Measurements from ENCODE around the gene S100A16.
A peak's percentile ranks its signal among the peaks of the same experiment; 100 is the strongest.

The S100A16 gene

GRCh38 chr1:153573351-153573750 lies 39.6 kb downstream of the S100A16 start:
- Histone ChIP-seq H3K4me3 (no peak overlapping the region), H3K27ac (peak overlapping the region; percentile 64 to 82)
- DNase-seq (ENCODE audit: low spot score): no peak
- TF ChIP-seq CTCF (IDR thresholded peaks at IDR 0.05): no peak

- H3K4me3 ChIP-seq: no peak overlapping the region
- peak; percentile 88 for DNase-seq (ENCODE audit: low spot score)
- H3K27ac ChIP-seq: peak overlapping the region; percentile 64 to 82
- TF ChIP-seq CTCF (IDR thresholded peaks at IDR 0.05): peak; percentile 77
These were observed 40.3 kb downstream of the S100A16 start for GRCh38 chr1:153572569-153573015.

GRCh38 chr1:153571706-153572105 lies 41.2 kb downstream of the S100A16 start:
- no peak for TF ChIP-seq CTCF (IDR thresholded peaks at IDR 0.05)
- DNase-seq (ENCODE audit: low spot score): no peak
- Histone ChIP-seq H3K27ac (peak overlapping the region; percentile 64 to 82), H3K4me3 (no peak overlapping the region)

- no peak overlapping the region for H3K27ac ChIP-seq
- no peak overlapping the region for H3K4me3 ChIP-seq
- no peak for DNase-seq (ENCODE audit: low spot score)
- no peak for TF ChIP-seq CTCF (IDR thresholded peaks at IDR 0.05)
These were observed 42.1 kb downstream of the S100A16 start for GRCh38 chr1:153570874-153571273.

GRCh38 chr1:153569465-153569864 lies 43.5 kb downstream of the S100A16 start:
- Histone ChIP-seq H3K4me3 (no peak overlapping the region), H3K27ac (no peak overlapping the region)
- no peak for TF ChIP-seq CTCF (IDR thresholded peaks at IDR 0.05)
- DNase-seq (ENCODE audit: low spot score): no peak

- peak overlapping the region; percentile 99 to 100 for H3K27ac ChIP-seq
- DNase-seq (ENCODE audit: low spot score): peak; percentile 92
- TF ChIP-seq CTCF (IDR thresholded peaks at IDR 0.05): peak; percentile 98
- H3K4me3 ChIP-seq: peak overlapping the region; percentile 59
These were observed 44.4 kb downstream of the S100A16 start for GRCh38 chr1:153568367-153569099.

Measured in coronary artery (tissue), 2 donors.